Trophoblast cell (in vitro differentiated cells and primary cell): ENCODE results near the gene IFNK.

Source experiments
- DNase-seq, 2 donors: peaks; one replicate each; pipeline ENCODE4 v3.0.0-alpha.2; 2016
- H2AFZ ChIP-seq: 2 replicates; pipeline ENCODE4 v1.6.1; 2013; ENCODE audit warnings: low read length, moderate library complexity, mild to moderate bottlenecking; ENCODE audit not compliant: insufficient read depth, poor library complexity
- H2AK5ac ChIP-seq: 2 replicates; pipeline ENCODE4 v1.6.1; 2013; ENCODE audit warnings: mild to moderate bottlenecking, low read length
- H2BK120ac ChIP-seq: 2 replicates; pipeline ENCODE4 v1.6.1; 2013; ENCODE audit warnings: low read length, mild to moderate bottlenecking, moderate library complexity; ENCODE audit not compliant: insufficient read depth, poor library complexity
- H2BK12ac ChIP-seq: 2 replicates; pipeline ENCODE4 v1.6.1; 2013; ENCODE audit warnings: mild to moderate bottlenecking, low read length, moderate library complexity
- H2BK5ac ChIP-seq: 2 replicates; pipeline ENCODE4 v1.6.1; 2013; ENCODE audit warnings: low read length, low read depth, moderate library complexity, mild to moderate bottlenecking; ENCODE audit not compliant: poor library complexity
- H3K14ac ChIP-seq: 2 replicates; pipeline ENCODE4 v1.6.1; 2013; ENCODE audit warnings: mild to moderate bottlenecking, low read length
- H3K18ac ChIP-seq: 2 replicates; pipeline ENCODE4 v1.6.1; 2013; ENCODE audit warnings: mild to moderate bottlenecking, low read length
- H3K23ac ChIP-seq: 2 replicates; pipeline ENCODE4 v1.6.1; 2013; ENCODE audit warnings: low read length
- H3K27ac ChIP-seq: 2 replicates; pipeline ENCODE4 v1.5.1; 2013; ENCODE audit warnings: low read depth, mild to moderate bottlenecking, inconsistent platforms, low read length, moderate library complexity
- H3K27me3 ChIP-seq: 2 replicates; pipeline ENCODE4 v1.6.1; 2013; ENCODE audit warnings: inconsistent platforms, mild to moderate bottlenecking, low read length, moderate library complexity; ENCODE audit not compliant: insufficient read depth
- H3K36me3 ChIP-seq, 2 experiments: 1 replicate in 1 of 2; 2 replicates in 1 of 2; pipeline ENCODE4 v1.6.1; 2013; ENCODE audit warnings: low read length in 2 of 2, mild to moderate bottlenecking in 2 of 2, moderate library complexity in 1 of 2; ENCODE audit not compliant: insufficient read depth in 2 of 2, control insufficient read depth in 1 of 2
- H3K4ac ChIP-seq: 2 replicates; pipeline ENCODE4 v1.6.1; 2013; ENCODE audit warnings: low read depth, mild to moderate bottlenecking, low read length, moderate library complexity
- H3K4me1 ChIP-seq, 2 experiments: 1 replicate in 1 of 2; 2 replicates in 1 of 2; pipeline ENCODE4 v1.6.1; 2013; ENCODE audit warnings: low read length in 2 of 2, mild to moderate bottlenecking in 2 of 2, moderate library complexity in 1 of 2; ENCODE audit not compliant: insufficient read depth in 2 of 2, control insufficient read depth in 1 of 2
- H3K4me2 ChIP-seq: 2 replicates; pipeline ENCODE4 v1.6.1; 2013; ENCODE audit warnings: inconsistent platforms, mild to moderate bottlenecking, low read length, moderate library complexity
- H3K4me3 ChIP-seq: 2 replicates; pipeline ENCODE4 v1.5.1; 2013; ENCODE audit warnings: mild to moderate bottlenecking, low read depth, low read length, inconsistent platforms
- H3K79me1 ChIP-seq: one replicate; pipeline ENCODE4 v1.6.1; 2013; ENCODE audit warnings: low read length
- H3K79me2 ChIP-seq: 2 replicates; pipeline ENCODE4 v1.6.1; 2013; ENCODE audit warnings: low read length, mild to moderate bottlenecking; ENCODE audit not compliant: control insufficient read depth, insufficient read depth, poor library complexity
- H3K9ac ChIP-seq: 2 replicates; pipeline ENCODE4 v1.6.1; 2013; ENCODE audit warnings: mild to moderate bottlenecking, low read length
- H3K9me3 ChIP-seq: 2 replicates; pipeline ENCODE4 v1.6.1; 2013; ENCODE audit warnings: low read depth, mild to moderate bottlenecking, control low read depth, inconsistent platforms, low read length; ENCODE audit not compliant: insufficient read depth
- H4K12ac ChIP-seq: 2 replicates; pipeline ENCODE4 v1.6.1; 2013; ENCODE audit warnings: low read depth, mild to moderate bottlenecking, low read length, moderate library complexity
- H4K8ac ChIP-seq: 2 replicates; pipeline ENCODE4 v1.6.1; 2013; ENCODE audit warnings: low read depth, mild to moderate bottlenecking, low read length, moderate library complexity
- H4K91ac ChIP-seq: one replicate; pipeline ENCODE4 v1.6.1; 2013; ENCODE audit warnings: low read depth, mild to moderate bottlenecking, low read length, moderate library complexity
- WGBS: extraction: QIAGEN DNeasy Blood & Tissue Kit; methylation state at CpG from one replicate; pipeline ENCODE4 v1.1.7; 2013; ENCODE audit warnings: missing lambda C conversion rate; ENCODE audit not compliant: insufficient read length, insufficient coverage; ENCODE audit errors: extremely low coverage; 5-methylcytosine and 5-hydroxymethylcytosine counted together

The IFNK gene

DNA sequence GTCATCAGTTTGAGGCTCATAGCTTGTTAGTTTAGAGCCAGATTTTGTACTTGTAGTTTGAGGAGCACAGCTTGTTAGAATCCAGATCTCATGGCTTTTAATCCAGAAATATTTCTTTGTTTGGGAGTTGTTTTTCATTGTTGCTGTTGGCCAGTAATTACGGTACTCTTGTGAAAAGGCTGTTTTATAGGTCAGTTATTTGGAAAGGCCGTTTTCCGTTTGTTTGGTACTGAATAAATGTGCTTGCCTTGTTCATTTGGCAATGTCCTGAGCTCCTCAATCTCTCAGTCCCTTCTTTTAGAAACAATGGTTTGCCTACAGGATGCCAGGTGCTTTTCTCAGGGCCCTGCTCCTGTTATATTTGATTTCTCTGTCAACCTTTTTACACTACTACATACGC lies 10.0 kb downstream of the IFNK start:
- no CpG with 5 or more reads among the region's 4 CpGs for WGBS
- Histone ChIP-seq H3K23ac (no peak overlapping the region), H2BK120ac (no peak overlapping the region), H3K14ac (no peak overlapping the region), H2AK5ac (no peak overlapping the region), H3K36me3 (no peaks in the 10 kb centered on the region), H3K18ac (no peak overlapping the region), H3K27ac (no peak overlapping the region), H3K4me3 (no peak overlapping the region), H4K8ac (no peak overlapping the region), H4K91ac (no peak overlapping the region), H2BK12ac (no peak overlapping the region), H4K12ac (no peak overlapping the region), H3K79me2 (peaks cover 4% of the 10 kb centered on the region), H3K4ac (no peak overlapping the region), H3K4me2 (no peak overlapping the region), H3K9me3 (no peaks in the 10 kb centered on the region), H2BK5ac (no peak overlapping the region), H3K4me1 (peaks cover 2 to 13% of the 10 kb centered on the region in 2 experiments), H3K27me3 (no peaks in the 10 kb centered on the region), H3K79me1 (peaks cover 6% of the 10 kb centered on the region), H3K9ac (no peak overlapping the region), H2AFZ (no peak overlapping the region)
- DNase-seq, result no peak

GRCh38 chr9:27534658-27535209 lies 10.6 kb downstream of the IFNK start:
- H2BK5ac ChIP-seq, result no peak overlapping the region
- H3K4me1 ChIP-seq, result peaks cover 5 to 17% of the 10 kb centered on the region in 2 experiments
- WGBS, result no CpG with 5 or more reads among the region's 3 CpGs
- H3K14ac ChIP-seq, result no peak overlapping the region
- no peak overlapping the region for H3K4ac ChIP-seq
- H3K9ac ChIP-seq, result no peak overlapping the region
- H3K36me3 ChIP-seq, result no peaks in the 10 kb centered on the region
- no peaks in the 10 kb centered on the region for H3K27me3 ChIP-seq
- H4K8ac ChIP-seq, result no peak overlapping the region
- H3K79me2 ChIP-seq, result no peaks in the 10 kb centered on the region
- H2AK5ac ChIP-seq, result no peak overlapping the region
- no peak overlapping the region for H2BK120ac ChIP-seq
- no peak overlapping the region for H4K12ac ChIP-seq
- no peak overlapping the region for H2AFZ ChIP-seq
- no peak overlapping the region for H3K18ac ChIP-seq
- H3K4me3 ChIP-seq, result no peak overlapping the region
- H3K79me1 ChIP-seq, result peaks cover 2% of the 10 kb centered on the region
- no peak overlapping the region for H4K91ac ChIP-seq
- no peak overlapping the region for H2BK12ac ChIP-seq
- H3K23ac ChIP-seq, result no peak overlapping the region
- no peak overlapping the region for H3K4me2 ChIP-seq
- DNase-seq, result no peak
- H3K9me3 ChIP-seq, result no peaks in the 10 kb centered on the region
- no peak overlapping the region for H3K27ac ChIP-seq

- H3K9me3 ChIP-seq, result no peaks in the 10 kb centered on the region
- no peaks in the 10 kb centered on the region for H3K79me1 ChIP-seq
- no CpG with 5 or more reads among the region's 3 CpGs for WGBS
- H3K4ac ChIP-seq, result no peak overlapping the region
- H4K91ac ChIP-seq, result no peak overlapping the region
- H3K14ac ChIP-seq, result no peak overlapping the region
- peaks cover 3 to 13% of the 10 kb centered on the region in 2 experiments for H3K4me1 ChIP-seq
- H3K4me3 ChIP-seq, result no peak overlapping the region
- no peak overlapping the region for H2BK120ac ChIP-seq
- H3K9ac ChIP-seq, result no peak overlapping the region
- H3K27me3 ChIP-seq, result no peaks in the 10 kb centered on the region
- no peak overlapping the region for H2AK5ac ChIP-seq
- H3K4me2 ChIP-seq, result no peak overlapping the region
- H3K18ac ChIP-seq, result no peak overlapping the region
- H2AFZ ChIP-seq, result no peak overlapping the region
- no peak overlapping the region for H2BK12ac ChIP-seq
- no peak overlapping the region for H2BK5ac ChIP-seq
- H3K27ac ChIP-seq, result no peak overlapping the region
- H3K23ac ChIP-seq, result no peak overlapping the region
- no peaks in the 10 kb centered on the region for H3K79me2 ChIP-seq
- H3K36me3 ChIP-seq, result no peaks in the 10 kb centered on the region
- peak; percentile 12 to 52 for DNase-seq
- H4K12ac ChIP-seq, result no peak overlapping the region
- H4K8ac ChIP-seq, result no peak overlapping the region
Observed at GRCh38 chr9:27535701-27536118, 11.6 kb downstream of the IFNK start.

DNA sequence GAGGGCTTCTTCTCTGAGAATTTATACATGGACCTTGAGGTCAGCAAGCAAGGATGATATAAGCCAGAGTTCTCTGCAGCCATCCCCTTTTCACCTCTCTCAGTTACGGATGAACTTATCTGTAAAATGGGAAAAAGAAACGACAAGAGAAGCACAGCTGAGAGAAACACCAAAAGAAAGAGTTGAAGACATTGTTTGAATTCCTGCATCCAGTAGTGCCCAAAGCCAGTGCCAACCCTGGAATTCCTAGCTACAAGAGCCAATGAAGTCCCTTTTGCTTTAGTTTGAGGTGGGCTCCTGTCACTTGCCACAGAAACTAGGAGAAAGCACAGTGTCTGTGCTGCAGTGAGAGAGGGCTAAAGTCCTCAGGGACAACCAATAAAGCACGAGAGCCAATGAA lies 12.1 kb downstream of the IFNK start:
- H3K4me3 ChIP-seq, result no peak overlapping the region
- H3K36me3 ChIP-seq, result no peaks in the 10 kb centered on the region
- no peak overlapping the region for H3K14ac ChIP-seq
- no peak overlapping the region for H4K91ac ChIP-seq
- no peaks in the 10 kb centered on the region for H3K9me3 ChIP-seq
- H2BK12ac ChIP-seq, result no peak overlapping the region
- no CpG with 5 or more reads among the region's 3 CpGs for WGBS
- H3K79me1 ChIP-seq, result no peaks in the 10 kb centered on the region
- H2BK120ac ChIP-seq, result no peak overlapping the region
- H3K23ac ChIP-seq, result no peak overlapping the region
- no peak overlapping the region for H4K8ac ChIP-seq
- no peak overlapping the region for H2AK5ac ChIP-seq
- no peak overlapping the region for H2AFZ ChIP-seq
- H4K12ac ChIP-seq, result no peak overlapping the region
- H3K9ac ChIP-seq, result no peak overlapping the region
- H3K4ac ChIP-seq, result no peak overlapping the region
- H2BK5ac ChIP-seq, result no peak overlapping the region
- H3K27ac ChIP-seq, result no peak overlapping the region
- no peaks in the 10 kb centered on the region for H3K79me2 ChIP-seq
- H3K4me2 ChIP-seq, result no peak overlapping the region
- DNase-seq, result no peak
- H3K27me3 ChIP-seq, result no peaks in the 10 kb centered on the region
- H3K18ac ChIP-seq, result no peak overlapping the region
- H3K4me1 ChIP-seq, result peaks cover 3 to 11% of the 10 kb centered on the region in 2 experiments
